Neural cell (in vitro differentiated cells): Measurements from ENCODE around the gene OTULINL. TPM values are rescaled to one million over a fixed set of nuclear protein-coding genes. Genes with fewer than 3 reads are reported as not detected.

Source experiments
- H2AFZ ChIP-seq: fragments of 200-600, 300-800 bp; sonication (generic), shearing (Covaris generic); 2 replicates; pipeline ENCODE4 v1.6.0; 2014; ENCODE audit warnings: low read depth, mild to moderate bottlenecking, antibody characterized with exemption, low read length, moderate library complexity
- H3F3A ChIP-seq: fragments of 200-600 bp; shearing (Covaris generic); 2 replicates; pipeline ENCODE4 v1.6.1; 2016; ENCODE audit warnings: mild to moderate bottlenecking, moderate library complexity, mixed read lengths, antibody characterized with exemption, low read length; ENCODE audit not compliant: insufficient read depth, poor library complexity, severe bottlenecking
- H3K27ac ChIP-seq: fragments of 200-600, 300-800 bp; sonication (generic), shearing (Covaris generic); 2 replicates; pipeline ENCODE4 v1.5.1; 2014; ENCODE audit warnings: mild to moderate bottlenecking, low read length, moderate library complexity
- H3K27me3 ChIP-seq: fragments of 300-800, 200-600 bp; sonication (generic), shearing (Covaris generic); 2 replicates; pipeline ENCODE4 v1.6.0; 2014; ENCODE audit warnings: mild to moderate bottlenecking, low read depth, low read length, moderate library complexity; ENCODE audit not compliant: insufficient read depth
- H3K36me3 ChIP-seq: fragments of 300-800, 200-600 bp; sonication (generic), shearing (Covaris generic); 2 replicates; pipeline ENCODE4 v1.5.1; 2014; ENCODE audit warnings: mild to moderate bottlenecking, antibody characterized with exemption, low read length, moderate library complexity; ENCODE audit not compliant: insufficient read depth
- H3K4me2 ChIP-seq: fragments of 300-800, 200-600 bp; sonication (generic), shearing (Covaris generic); 2 replicates; pipeline ENCODE4 v1.6.0; 2014; ENCODE audit warnings: mild to moderate bottlenecking, low read length
- H3K4me3 ChIP-seq: fragments of 300-800, 200-600 bp; sonication (generic), shearing (Covaris generic); 2 replicates; pipeline ENCODE4 v1.5.1; 2014; ENCODE audit warnings: mild to moderate bottlenecking, low read length, moderate library complexity
- H3K79me2 ChIP-seq: fragments of 200-600 bp; shearing (Covaris generic); replicated peaks from 2 replicates; pipeline ENCODE4 v1.6.0; 2014; ENCODE audit warnings: mild to moderate bottlenecking, low read length, moderate library complexity; ENCODE audit not compliant: insufficient read depth
- H3K9ac ChIP-seq: fragments of 300-800, 200-600 bp; sonication (generic), shearing (Covaris generic); 2 replicates; pipeline ENCODE4 v1.6.1; 2016; ENCODE audit warnings: mild to moderate bottlenecking, low read length, mixed read lengths
- H3K9me2 ChIP-seq: fragments of 200-600 bp; shearing (Covaris generic); 2 replicates; pipeline ENCODE4 v1.6.1; 2016; ENCODE audit warnings: mild to moderate bottlenecking, low read length, mixed read lengths; ENCODE audit not compliant: insufficient read depth
- H3K9me3 ChIP-seq: fragments of 200-600, 300-800 bp; sonication (generic), shearing (Covaris generic); 2 replicates; pipeline ENCODE4 v1.6.1; 2016; ENCODE audit warnings: mild to moderate bottlenecking, mixed run types, low read length, moderate library complexity, mixed read lengths
- H4K20me1 ChIP-seq: fragments of 200-600 bp; shearing (Covaris generic); 2 replicates; pipeline ENCODE4 v1.6.1; 2016; ENCODE audit warnings: mild to moderate bottlenecking, mixed run types; ENCODE audit not compliant: insufficient read depth
- CTCF ChIP-seq: fragments of 450-650 bp; IDR thresholded peaks from 2 replicates; pipeline ENCODE4 v1.5.1; 2014; ENCODE audit warnings: antibody characterized with exemption, mild to moderate bottlenecking, moderate library complexity; ENCODE audit not compliant: poor library complexity, severe bottlenecking
- EP300 ChIP-seq: fragments of 450-650 bp; conservative IDR thresholded peaks from 2 replicates; pipeline ENCODE4 v1.6.1; 2014; ENCODE audit warnings: antibody characterized with exemption, mild to moderate bottlenecking, moderate library complexity; ENCODE audit not compliant: poor library complexity, severe bottlenecking
- EZH2 ChIP-seq: fragments of 200-600, 300-800 bp; shearing (Covaris generic), sonication (generic); IDR thresholded peaks from 2 replicates; pipeline ENCODE4 v1.6.1; 2014; ENCODE audit warnings: antibody characterized with exemption, low read length, borderline replicate concordance, mild to moderate bottlenecking; ENCODE audit not compliant: insufficient read depth, poor library complexity, severe bottlenecking
- MXI1 ChIP-seq: fragments of 450-650 bp; conservative IDR thresholded peaks from 2 replicates; pipeline ENCODE4 v1.6.1; 2014; ENCODE audit warnings: antibody characterized with exemption, mild to moderate bottlenecking; ENCODE audit not compliant: poor library complexity, severe bottlenecking
- POLR2AphosphoS5 ChIP-seq: IDR thresholded peaks from 2 replicates; pipeline ENCODE4 v1.6.1; 2012
- RAD21 ChIP-seq: fragments of 450-650 bp; conservative IDR thresholded peaks from 2 replicates; pipeline ENCODE4 v1.6.1; 2014; ENCODE audit warnings: antibody characterized with exemption, mild to moderate bottlenecking, moderate library complexity
- REST ChIP-seq: IDR thresholded peaks from 2 replicates; pipeline ENCODE4 v1.6.1; 2012; ENCODE audit warnings: borderline replicate concordance
- SMC3 ChIP-seq: fragments of 450-650 bp; conservative IDR thresholded peaks from 2 replicates; pipeline ENCODE4 v1.6.1; 2014; ENCODE audit warnings: antibody characterized with exemption, mild to moderate bottlenecking, moderate library complexity; ENCODE audit not compliant: poor library complexity
- TAF1 ChIP-seq: IDR thresholded peaks from 2 replicates; pipeline ENCODE4 v1.6.1; 2012; ENCODE audit warnings: low read depth
- polyA plus RNA-seq: library from polyadenylated mRNA; depleted of rRNA; stranded (reverse); fragments of >200 nt; gene quantifications from 2 replicates; pipeline ENCODE4 v1.2.3, GENCODE V29; 2014

The OTULINL gene
- polyA plus RNA-seq, 1 donor from 2014 or later, result 7.2 TPM

- Histone ChIP-seq H3K27me3 (no peaks in the 10 kb centered on the region), H3K9ac (no peak overlapping the region), H3K36me3 (no peaks in the 10 kb centered on the region), H3F3A (no peaks in the 10 kb centered on the region), H4K20me1 (no peaks in the 10 kb centered on the region), H3K9me3 (no peaks in the 10 kb centered on the region), H3K79me2 (no peaks in the 10 kb centered on the region), H3K4me3 (no peak overlapping the region), H3K4me2 (no peak overlapping the region), H3K9me2 (no peaks in the 10 kb centered on the region), H3K27ac (no peak overlapping the region), H2AFZ (no peak overlapping the region)
- no peak for TF ChIP-seq SMC3
- TF ChIP-seq EZH2, result no peak
- TF ChIP-seq CTCF, result no peak
- TF ChIP-seq POLR2AphosphoS5, result no peak
- no peak for TF ChIP-seq EP300
- no peak for TF ChIP-seq MXI1
- no peak for TF ChIP-seq REST
- no peak for TF ChIP-seq RAD21
- TF ChIP-seq TAF1, result no peak
Measured at GRCh38 chr5:14630671-14631070, 49.1 kb downstream of the OTULINL start.

GRCh38 chr5:14635656-14636055, 54.1 kb downstream of the OTULINL start:
- Histone ChIP-seq H3K79me2 (no peaks in the 10 kb centered on the region), H4K20me1 (no peaks in the 10 kb centered on the region), H2AFZ (no peak overlapping the region), H3F3A (no peaks in the 10 kb centered on the region), H3K9me2 (no peaks in the 10 kb centered on the region), H3K27me3 (no peaks in the 10 kb centered on the region), H3K4me2 (no peak overlapping the region), H3K9ac (no peak overlapping the region), H3K9me3 (no peaks in the 10 kb centered on the region), H3K27ac (no peak overlapping the region), H3K36me3 (no peaks in the 10 kb centered on the region), H3K4me3 (no peak overlapping the region)
- no peak for TF ChIP-seq TAF1
- no peak for TF ChIP-seq RAD21

GRCh38 chr5:14640765-14641164, 59.2 kb downstream of the OTULINL start:
- no peak overlapping the region for H2AFZ ChIP-seq

More at GRCh38 chr5:14640765-14641164, 59.2 kb downstream of the OTULINL start:
- H3K79me2 ChIP-seq, result no peaks in the 10 kb centered on the region
- no peaks in the 10 kb centered on the region for H3F3A ChIP-seq
- no peaks in the 10 kb centered on the region for H3K9me3 ChIP-seq
- no peak overlapping the region for H3K4me3 ChIP-seq
- no peak overlapping the region for H3K27ac ChIP-seq
- no peaks in the 10 kb centered on the region for H4K20me1 ChIP-seq
- H3K27me3 ChIP-seq, result no peaks in the 10 kb centered on the region
- no peaks in the 10 kb centered on the region for H3K9me2 ChIP-seq
- TF ChIP-seq CTCF, result no peak
- TF ChIP-seq POLR2AphosphoS5, result no peak
- TF ChIP-seq SMC3, result no peak
- no peak for TF ChIP-seq REST
- TF ChIP-seq TAF1, result no peak
- TF ChIP-seq RAD21, result no peak
- H3K36me3 ChIP-seq, result no peaks in the 10 kb centered on the region
- no peak overlapping the region for H3K4me2 ChIP-seq
- H3K9ac ChIP-seq, result no peak overlapping the region
